Activated naive CD4-positive, alpha-beta T cell (primary cell): ENCODE results near the gene CACNG4.

ENCODE experiments used
- DNase-seq, 4 experiments: peaks; one replicate each; lab custom pipeline; 2025; lab: John Stamatoyannopoulos, UW

Gene CACNG4

DNA sequence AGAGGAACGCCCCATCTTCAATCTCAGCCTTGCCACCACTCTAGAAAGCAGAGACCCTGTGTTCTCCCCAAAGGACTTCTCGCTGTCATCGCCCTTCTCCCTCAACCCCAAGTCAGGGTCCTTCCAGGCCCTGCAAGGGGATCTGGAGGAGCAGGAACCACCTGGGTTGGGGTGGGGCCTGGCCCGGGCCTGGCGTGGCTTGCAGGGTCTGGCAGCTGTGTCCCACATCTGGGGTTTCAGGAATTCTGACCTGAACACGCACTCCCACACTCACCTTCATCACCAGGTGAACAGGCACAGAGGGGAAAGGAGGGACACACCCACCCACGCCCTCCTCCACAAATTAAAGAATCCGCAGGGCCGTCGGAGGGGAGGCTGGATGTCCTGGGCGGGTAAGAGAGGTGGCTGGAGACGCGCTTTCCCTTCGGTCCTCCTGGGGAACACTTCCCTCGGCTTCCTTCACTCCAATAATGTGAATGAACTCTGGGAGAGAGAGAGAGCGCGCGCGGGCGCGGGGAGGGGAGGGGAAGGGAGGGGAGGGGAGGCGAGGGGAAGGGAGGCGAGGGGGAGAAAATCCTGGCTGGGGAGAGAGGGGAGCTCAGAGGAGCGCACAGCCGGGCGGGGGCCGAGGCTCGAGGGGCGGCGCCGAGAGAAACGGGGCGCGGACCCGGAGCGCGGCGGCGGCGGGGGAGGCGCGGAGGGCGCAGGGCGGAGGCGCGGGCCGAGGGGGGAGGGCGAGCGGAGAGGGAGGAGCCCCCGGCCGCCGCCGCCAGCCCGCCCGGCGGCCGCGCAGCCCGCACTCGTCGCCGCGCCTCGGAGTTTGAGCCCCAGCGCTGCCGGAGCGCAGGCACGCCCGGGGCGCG, at the start of gene CACNG4:
Gene CACNG4 (plus strand): TSS at position 799 of the 863 bp plus-strand sequence. CDS start 205 bp downstream, outside the sequence.
- DNase-seq, result no peak

DNA sequence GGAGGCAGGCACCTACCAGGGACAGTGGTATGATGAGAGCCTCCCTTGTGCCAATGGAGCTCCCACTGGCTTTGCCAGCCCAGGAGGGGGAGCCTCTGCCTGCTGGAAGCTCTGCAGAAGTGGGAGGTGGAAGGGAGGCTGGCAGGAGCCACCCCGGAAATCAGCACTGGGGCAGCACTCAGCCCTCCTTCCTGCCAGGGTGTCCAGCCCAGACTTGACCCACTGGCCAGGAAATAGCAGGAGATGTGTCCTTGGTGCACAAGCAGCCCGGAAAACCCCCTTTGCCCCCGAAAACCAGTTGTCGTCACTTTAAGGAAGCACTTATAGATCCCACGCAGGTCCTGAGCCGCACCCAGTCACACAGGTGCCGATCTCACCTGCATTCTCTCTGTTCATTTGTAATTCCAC, 49.3 kb upstream of the CACNG4 start:
- DNase-seq, result no peak

- no peak for DNase-seq
Observed at GRCh38 chr17:66915792-66916191, 48.7 kb upstream of the CACNG4 start.

DNA sequence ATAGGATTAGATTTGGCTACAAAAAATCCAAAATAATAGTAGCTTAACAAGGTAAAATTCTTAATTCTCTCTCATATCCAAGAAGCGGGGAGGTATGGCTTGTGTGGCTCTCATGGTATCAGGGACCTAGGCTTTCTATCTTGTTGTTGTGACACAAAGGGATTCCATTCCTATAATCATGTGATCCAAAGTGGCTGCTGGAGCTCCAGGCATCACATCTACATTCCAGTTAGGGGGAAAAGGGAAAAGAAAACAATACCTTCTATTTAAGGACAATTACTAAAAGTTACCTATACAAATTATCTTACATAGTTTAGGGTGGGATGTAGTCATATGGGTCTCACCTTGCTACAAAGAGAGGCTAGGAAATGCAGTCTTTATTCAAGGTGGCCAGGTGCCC, 47.6 kb upstream of the CACNG4 start:
- no peak for DNase-seq

GRCh38 chr17:66918896-66919295, 45.6 kb upstream of the CACNG4 start:
- DNase-seq, result no peak

GRCh38 chr17:66920435-66920834, 44.1 kb upstream of the CACNG4 start:
- no peak for DNase-seq

GRCh38 chr17:66920950-66921349, 43.6 kb upstream of the CACNG4 start:
- no peak for DNase-seq

DNA sequence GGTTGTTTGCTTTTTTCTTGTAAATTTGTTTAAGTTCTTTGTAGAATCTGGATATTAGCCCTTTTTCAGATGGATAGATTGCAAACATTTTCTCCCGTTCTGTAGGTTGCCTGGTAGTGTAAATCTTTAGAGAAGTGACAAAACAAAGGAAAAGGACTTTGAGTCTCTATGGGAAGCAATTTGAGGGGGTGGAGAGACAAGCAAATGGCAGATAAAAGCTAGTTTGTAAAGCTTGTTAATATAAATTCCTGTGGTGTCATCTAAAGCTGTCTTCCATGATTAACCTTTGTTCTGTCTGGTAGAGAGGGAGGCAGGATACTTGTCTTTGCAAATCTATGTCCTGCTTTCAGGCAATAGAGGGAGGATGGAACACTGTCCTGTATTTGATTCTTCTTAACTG, 40.6 kb upstream of the CACNG4 start:
- no peak for DNase-seq

- no peak for DNase-seq
Observed at GRCh38 chr17:66925811-66926500, 38.6 kb upstream of the CACNG4 start.

DNA sequence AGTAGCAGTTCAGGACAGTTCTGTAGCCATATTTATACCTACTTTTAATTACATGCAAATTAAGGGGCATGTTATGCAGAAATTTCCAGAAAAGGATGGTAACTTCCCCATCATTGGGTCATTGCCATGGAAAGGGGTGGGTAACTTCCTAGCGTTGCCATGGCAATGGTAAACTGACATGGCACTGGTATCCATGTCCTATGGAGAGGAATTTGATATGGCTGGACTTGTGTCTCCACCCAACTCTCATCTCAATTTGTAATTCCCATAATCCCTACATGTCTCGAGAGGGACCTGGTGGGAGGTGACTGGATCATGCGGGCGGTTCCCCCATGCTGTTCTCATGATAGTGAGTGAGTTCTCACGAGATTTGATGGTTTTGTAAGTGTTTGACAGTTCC, 35.6 kb upstream of the CACNG4 start:
- DNase-seq, result no peak

DNA sequence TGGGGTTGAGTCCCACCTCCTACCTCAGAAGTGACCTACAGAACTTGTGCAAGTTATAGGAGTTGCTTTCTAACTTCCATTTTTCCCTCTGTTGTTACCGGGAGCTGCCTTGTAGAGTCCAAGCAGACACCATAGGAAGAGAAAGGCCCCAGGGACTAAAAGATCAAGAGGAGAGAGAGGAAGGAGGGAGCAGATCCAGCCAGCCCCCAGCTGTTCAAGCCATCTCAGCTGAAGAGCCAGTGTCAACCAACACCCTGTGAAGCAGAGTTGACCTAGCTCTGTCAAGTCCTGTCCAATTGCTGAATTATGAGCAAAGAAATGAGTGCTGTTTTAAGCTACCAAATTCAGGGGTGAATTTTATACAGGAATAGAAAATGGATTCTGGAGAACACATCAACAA, 34.9 kb upstream of the CACNG4 start:
- no peak for DNase-seq

- DNase-seq, result no peak
Observed at GRCh38 chr17:66930933-66931332, 33.6 kb upstream of the CACNG4 start.

- DNase-seq, result no peak
Observed at GRCh38 chr17:66932311-66932710, 32.2 kb upstream of the CACNG4 start.

DNA sequence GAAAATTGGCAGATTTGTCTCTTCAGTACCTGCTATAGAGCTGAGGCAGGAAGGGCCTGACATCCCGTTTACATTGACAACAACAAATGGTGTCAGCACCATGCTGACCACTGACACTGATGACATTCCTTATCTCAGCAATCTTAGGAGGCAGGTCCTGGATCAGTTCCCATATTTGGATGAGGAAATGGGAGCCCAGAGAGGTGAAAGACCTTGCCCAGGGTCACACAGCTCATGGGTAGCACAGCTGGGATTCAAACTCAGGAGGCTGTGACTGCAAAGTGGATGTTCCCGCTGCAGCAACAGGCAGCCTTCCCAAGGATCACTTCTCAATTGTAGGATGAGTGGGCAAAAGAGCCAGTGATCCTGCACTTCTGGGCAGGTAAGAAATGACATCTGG, 30.5 kb upstream of the CACNG4 start:
- no peak for DNase-seq

DNA sequence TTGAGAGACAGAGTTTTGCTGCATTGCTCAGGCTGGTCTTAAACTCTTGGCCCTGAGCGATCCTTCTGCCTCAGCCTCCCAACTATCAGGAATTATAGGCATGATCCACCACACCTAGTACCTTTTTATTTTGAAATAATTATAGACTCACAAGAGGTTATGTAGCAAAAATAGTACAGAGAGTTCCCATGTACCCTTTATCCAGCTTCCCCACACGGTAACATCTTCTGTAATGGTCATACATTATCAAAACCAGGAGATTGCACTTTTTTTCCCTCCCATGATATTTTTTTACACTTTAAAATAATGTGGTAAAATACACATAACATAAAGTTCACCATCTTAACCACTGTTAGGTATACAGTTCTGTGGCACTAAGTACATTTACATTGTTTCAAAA, 28.8 kb upstream of the CACNG4 start:
- no peak for DNase-seq

GRCh38 chr17:66938656-66939055, 25.9 kb upstream of the CACNG4 start:
- no peak for DNase-seq

- DNase-seq, result no peak
Observed at GRCh38 chr17:66939461-66940114, 24.9 kb upstream of the CACNG4 start.

- no peak for DNase-seq
Observed at GRCh38 chr17:66941249-66941648, 23.3 kb upstream of the CACNG4 start.

GRCh38 chr17:66941773-66942450, 22.6 kb upstream of the CACNG4 start:
- no peak for DNase-seq

GRCh38 chr17:66942451-66943264, 21.8 kb upstream of the CACNG4 start:
- DNase-seq, result no peak

DNA sequence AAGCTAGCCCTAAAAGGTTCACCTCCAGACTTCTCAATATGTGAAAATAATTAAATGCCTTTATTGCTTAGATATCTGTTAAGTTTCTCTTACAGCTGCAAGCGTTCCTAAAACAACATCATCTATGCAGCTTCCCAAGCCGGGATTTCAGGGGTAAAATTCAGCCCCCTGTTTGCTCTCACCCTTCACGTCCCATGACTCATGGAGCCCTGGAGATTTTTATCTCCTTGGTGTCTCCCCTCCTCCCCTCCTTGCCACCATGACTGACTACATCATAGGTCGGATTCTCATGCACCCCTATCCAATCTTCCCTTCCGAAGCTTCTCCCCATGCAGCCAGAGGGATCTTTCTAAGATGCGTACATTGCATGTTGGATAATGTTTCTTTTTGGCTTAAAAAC, 21.0 kb upstream of the CACNG4 start:
- no peak for DNase-seq
